Adrenal gland (tissue), 12 donors: ENCODE results near the gene MORN5. TPM values are rescaled to one million over a fixed set of nuclear protein-coding genes. Genes with fewer than 3 reads are reported as not detected.

Experiments
- DNase-seq, 7 donors: peaks; one replicate each; pipeline ENCODE4 v3.0.0-alpha.2; 2019 to 2020
- H3K27ac ChIP-seq, 5 donors: fragments of 200-600 bp; sonication (generic) in 4 of 5; 1 replicate in 3 of 5; 2 replicates in 2 of 5; pipeline versions ENCODE4 v1.5.1 to v1.8.0; 2016 to 2020; ENCODE audit warnings: mild to moderate bottlenecking in 1 of 5
- H3K27me3 ChIP-seq: fragments of 200-600 bp; 2 replicates; pipeline ENCODE4 v1.8.0; 2021
- H3K36me3 ChIP-seq, 2 donors: fragments of 200-600 bp; replicated peaks in 1 of 2; 1 replicate in 1 of 2; 2 replicates in 1 of 2; pipeline versions ENCODE4 v1.5.1 to v1.8.0; 2018 to 2022
- H3K4me1 ChIP-seq, 2 donors: fragments of 200-600 bp; replicated peaks in 1 of 2; 1 replicate in 1 of 2; 2 replicates in 1 of 2; pipeline versions ENCODE4 v1.5.1 to v1.8.0; 2018 to 2021
- H3K4me3 ChIP-seq, 4 donors: fragments of 200-600 bp; sonication (generic) in 3 of 4; one replicate each; pipeline ENCODE4 v1.5.1; 2016 to 2018
- H3K9me3 ChIP-seq, 3 donors: fragments of 200-600 bp; sonication (generic) in 1 of 3; replicated peaks in 1 of 3; 1 replicate in 2 of 3; 2 replicates in 1 of 3; pipeline versions ENCODE4 v1.5.1 to v1.8.0; 2016 to 2021
- CTCF ChIP-seq, 6 experiments: fragments of 450-650 bp in 4 of 6; fragments of 200-600 bp in 2 of 6; sonication (generic) in 1 of 6; IDR thresholded peaks; 1 replicate in 5 of 6; 2 replicates in 1 of 6; pipeline versions ENCODE4 v1.5.1 to v1.8.0; 2016 to 2021; ENCODE audit warnings: antibody characterized with exemption in 6 of 6, mild to moderate bottlenecking in 2 of 6, moderate library complexity in 1 of 6
- POLR2A ChIP-seq, 2 donors: fragments of 450-650 bp; IDR thresholded peaks; one replicate each; pipeline ENCODE4 v1.6.1; 2017; ENCODE audit warnings: antibody characterized with exemption in 2 of 2, mild to moderate bottlenecking in 2 of 2, moderate library complexity in 1 of 2
- WGBS, 4 donors: extraction: QIAGEN DNeasy Blood & Tissue Kit in 2 of 4; methylation state at CpG; one replicate each; pipeline versions ENCODE4 v1.1.5 to v1.1.7; 2013 to 2017; 5-methylcytosine and 5-hydroxymethylcytosine counted together
- intact Hi-C, 2 donors: fragments of 100-400 bp; cut with DNase I; formaldehyde crosslinking; loops; one replicate each; pipeline versions ENCODE4 v1.14.1 to v1.15.0; 2022 to 2023
- polyA plus RNA-seq, 3 donors: library from polyadenylated mRNA; stranded (reverse); fragments of 200-250 nt in 2 of 3; fragments of 350-450 nt in 1 of 3; fragmentation: Illumina TruSeq in 1 of 3; extraction: RNeasy Lipid Tissue Mini Kit (QIAGEN cat#74804) in 1 of 3; gene quantifications; one replicate each; pipeline ENCODE4 v1.2.3, GENCODE V29; 2013 to 2014
- total RNA-seq, 9 donors: library from RNA; depleted of rRNA in 4 of 9; stranded (reverse); fragments of >200 nt in 4 of 9; fragments of 120-200 nt in 1 of 9; fragmentation: NEBNext Ultra II Directional in 1 of 9; extraction: Animal tissue kit (Norgen Biotek cat#: 25700) in 1 of 9; gene quantifications; one replicate each; pipeline versions ENCODE4 v1.1.0 to v1.2.4, GENCODE V29; 2013 to 2023
- donor health status: healthy with polysubstance abuse.
- donor health status: Bipolar disorder and iron deficiency.
- donor health status: DM: yes; HTN: yes; CAD: no.
- donor health status: DM: no; HTN: no; CAD: no.
- donor health status: DM: no; HTN: no; CAD: no.
- donor health status: DM: yes; HTN: yes; CAD: no.

Gene MORN5
- total and polyA plus RNA-seq, 12 donors = 0.78 to 1.7 (median 0.80) TPM; not detected in 8

DNA sequence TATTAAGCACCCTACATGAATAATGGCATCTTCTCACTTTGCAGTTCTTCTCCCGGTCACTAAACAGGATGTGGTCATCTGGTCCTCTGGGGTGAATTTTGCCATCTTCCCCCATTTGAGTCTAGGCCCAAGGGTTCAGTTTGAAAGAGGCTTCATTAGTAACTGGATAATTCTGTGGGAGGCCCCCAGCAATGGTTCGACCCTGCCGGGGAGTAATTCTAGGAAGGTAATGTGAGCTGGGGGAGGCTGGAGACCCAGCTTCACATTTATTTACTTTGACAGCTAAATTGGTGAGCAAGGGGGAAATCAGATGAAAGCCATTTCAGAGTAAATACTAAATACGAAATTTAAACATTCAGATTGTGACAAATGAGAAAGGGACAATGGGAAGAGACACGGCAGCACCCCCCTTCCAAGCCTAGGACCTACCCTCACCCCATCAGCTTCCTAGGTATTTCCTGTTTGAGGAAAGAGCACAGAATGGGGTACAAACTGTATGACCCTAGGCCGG lies 73.1 kb downstream of the MORN5 start:
- Histone ChIP-seq H3K4me3 (no peak overlapping the region), H3K4me1 (peaks cover 7 to 11% of the 10 kb centered on the region in 2 donors), H3K27ac (no peak overlapping the region), H3K36me3 (no peaks in the 10 kb centered on the region), H3K9me3 (no peaks in the 10 kb centered on the region), H3K27me3 (peaks cover 38% of the 10 kb centered on the region)
- DNase-seq = no peak
- WGBS, 4 donors = 67 to 83% (median 76%) methylated on average over 6 of the region's 6 CpGs
- intact Hi-C loops = no loop called here
- no peak for TF ChIP-seq POLR2A (IDR thresholded peaks at IDR 0.05)
- TF ChIP-seq CTCF (IDR thresholded peaks at IDR 0.05) = no peak

GRCh38 chr9:122234022-122234748 lies 74.5 kb downstream of the MORN5 start:
- H3K4me3 ChIP-seq = no peak overlapping the region
- H3K4me1 ChIP-seq = no peaks in the 10 kb centered on the region
- no peak overlapping the region for H3K27ac ChIP-seq
- H3K27me3 ChIP-seq = peaks cover 25% of the 10 kb centered on the region
- DNase-seq = no peak
- no peaks in the 10 kb centered on the region for H3K36me3 ChIP-seq
- 74 to 85% (median 82%) methylated on average over 5 to 7 of the region's 7 CpGs for WGBS, 4 donors
- intact Hi-C loops = no loop called here
- no peaks in the 10 kb centered on the region for H3K9me3 ChIP-seq
- no peak for TF ChIP-seq POLR2A (IDR thresholded peaks at IDR 0.05)
- no peak for TF ChIP-seq CTCF (IDR thresholded peaks at IDR 0.05)

DNA sequence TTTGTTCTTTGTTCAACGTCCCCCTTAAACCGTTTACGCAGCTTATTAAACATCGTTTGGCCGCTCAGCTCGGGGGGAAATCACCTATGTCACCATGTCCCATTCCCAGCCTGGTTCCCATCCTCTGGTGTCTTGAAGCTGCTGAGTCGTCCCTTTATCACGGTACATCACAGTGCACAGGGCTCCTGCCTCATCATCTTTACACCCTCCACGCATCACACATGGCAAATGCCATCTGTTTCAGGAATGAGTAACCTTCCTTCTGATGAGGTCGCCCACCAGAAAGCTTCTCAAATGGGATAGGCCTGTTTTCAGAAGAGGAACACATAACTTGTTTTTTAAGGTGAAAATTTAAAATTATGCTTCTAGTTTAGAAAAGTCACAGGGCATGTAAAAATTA lies 77.0 kb downstream of the MORN5 start:
- intact Hi-C loops = no loop called here
- no peak for DNase-seq
- Histone ChIP-seq H3K9me3 (no peaks in the 10 kb centered on the region), H3K36me3 (peaks cover 0 to 16% of the 10 kb centered on the region in 2 donors), H3K27me3 (peaks cover under 1% of the 10 kb centered on the region), H3K27ac (no peak overlapping the region), H3K4me1 (no peaks in the 10 kb centered on the region), H3K4me3 (no peak overlapping the region)
- WGBS, 4 donors = 80 to 89% (median 81%) methylated on average over 10 of the region's 10 CpGs
- TF ChIP-seq POLR2A (IDR thresholded peaks at IDR 0.05) = no peak

DNA sequence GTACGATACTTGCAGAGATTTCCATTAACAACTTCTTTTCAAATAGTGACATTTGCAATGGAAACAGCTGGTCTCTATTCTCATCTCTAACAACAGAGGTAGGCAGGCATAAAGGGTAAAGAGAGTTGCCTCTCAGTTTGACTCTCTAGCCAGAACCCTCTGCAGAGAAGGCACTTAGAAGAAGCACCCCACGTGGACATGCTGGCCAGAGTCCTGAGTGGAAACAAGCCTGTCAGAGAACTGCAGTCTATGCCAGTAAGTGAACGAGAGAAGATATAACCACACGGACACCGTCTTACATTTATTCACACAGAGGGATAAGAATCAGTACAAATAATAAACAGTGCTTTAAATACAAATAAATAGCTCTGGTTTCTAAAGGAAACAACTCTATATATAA lies 80.0 kb downstream of the MORN5 start:
- no peak overlapping the region for H3K4me3 ChIP-seq
- no peaks in the 10 kb centered on the region for H3K9me3 ChIP-seq
- H3K36me3 ChIP-seq = peaks cover 0 to 46% of the 10 kb centered on the region in 2 donors
- 92 to 96% (median 94%) methylated on average over 5 of the region's 5 CpGs for WGBS, 4 donors
- H3K4me1 ChIP-seq = no peaks in the 10 kb centered on the region
- TF ChIP-seq POLR2A (IDR thresholded peaks at IDR 0.05) = no peak
- TF ChIP-seq CTCF (IDR thresholded peaks at IDR 0.05) = no peak
- no peak overlapping the region for H3K27ac ChIP-seq
- no peaks in the 10 kb centered on the region for H3K27me3 ChIP-seq
- intact Hi-C loops = no loop called here
- no peak for DNase-seq

- Histone ChIP-seq H3K27me3 (no peaks in the 10 kb centered on the region), H3K9me3 (no peaks in the 10 kb centered on the region), H3K4me3 (no peak overlapping the region), H3K36me3 (peaks cover 0 to 84% of the 10 kb centered on the region in 2 donors), H3K4me1 (no peaks in the 10 kb centered on the region), H3K27ac (no peak overlapping the region)
- DNase-seq = no peak
- TF ChIP-seq POLR2A (IDR thresholded peaks at IDR 0.05) = no peak
- TF ChIP-seq CTCF (IDR thresholded peaks at IDR 0.05) = no peak
- WGBS, 4 donors = 91 to 98% (median 95%) methylated on average over 3 of the region's 3 CpGs
- intact Hi-C loops = no loop called here
These were observed 84.6 kb downstream of the MORN5 start for GRCh38 chr9:122244349-122244748.
